KBM-7 (cell line): ENCODE results near the gene IL4I1.

Experiments used
- DNase-seq: peaks from one replicate; pipeline ENCODE4 v3.0.0-alpha.2; 2015
- in situ Hi-C: fragments of 300-500 bp; cut with MboI; formaldehyde crosslinking; loops from 2 replicates; pipeline ENCODE4 v1.14.3; 2020; ENCODE audit warnings: low sequenced_read_pairs, low pct_unique_long_range_greater_than_20kb, mixed read lengths

Gene IL4I1

DNA sequence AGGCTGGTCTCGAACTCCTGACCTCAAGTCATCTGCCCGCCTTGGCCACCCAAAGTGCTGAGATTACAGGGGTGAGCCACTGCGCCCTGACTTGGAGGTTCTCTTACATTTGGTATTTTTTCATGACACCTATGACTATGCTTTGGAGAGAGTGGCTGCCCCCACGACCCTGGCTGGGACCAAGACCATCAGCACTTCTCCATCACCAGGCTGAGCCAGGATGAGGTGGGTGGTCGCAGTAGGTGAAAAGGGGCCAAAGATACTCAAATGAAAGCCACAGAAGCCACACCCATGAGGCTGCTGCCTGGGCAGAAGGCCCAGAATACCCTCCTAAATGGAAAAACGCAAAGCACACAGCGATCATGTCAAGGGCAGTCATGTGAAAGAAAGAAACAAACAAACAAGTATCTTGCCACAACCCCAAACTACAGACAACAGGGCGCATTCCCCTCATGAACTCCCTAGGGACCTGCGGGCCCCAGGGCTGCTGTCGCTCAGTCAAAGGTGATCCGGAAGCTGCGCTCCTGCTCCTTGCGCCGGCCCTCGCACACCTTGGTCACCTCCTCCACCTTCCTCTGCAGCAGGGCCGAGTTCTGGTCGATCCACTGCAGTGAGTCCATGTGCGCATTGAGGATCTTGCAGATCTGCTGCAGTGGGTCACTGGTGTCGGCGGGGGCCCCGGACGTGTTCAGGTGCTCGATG, 11.2 kb upstream of the IL4I1 start:
- no peak for DNase-seq
- in situ Hi-C loops = no loop called here

- in situ Hi-C loops = no loop called here
- DNase-seq = no peak
These were observed 10.3 kb upstream of the IL4I1 start for GRCh38 chr19:49906879-49907564.

DNA sequence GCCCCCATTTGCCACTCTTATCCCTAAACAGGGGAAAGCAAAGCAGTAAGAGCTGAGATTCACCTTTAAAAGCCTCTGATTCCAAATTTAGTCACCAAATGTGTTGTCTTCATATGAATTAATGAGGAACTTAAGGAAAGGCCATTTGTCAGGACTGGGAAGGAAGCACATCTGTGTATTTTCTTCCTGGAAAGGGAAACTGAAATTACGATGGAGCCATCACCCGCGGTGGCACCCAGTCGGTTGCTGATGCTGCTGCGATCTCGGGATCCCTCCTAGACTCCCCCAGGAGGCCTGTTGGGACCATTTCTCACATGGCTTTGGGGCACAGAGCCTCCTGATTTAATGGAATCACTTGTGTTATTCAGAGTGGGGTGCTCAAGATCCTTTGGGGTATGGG, 7.4 kb upstream of the IL4I1 start:
- no peak for DNase-seq

DNA sequence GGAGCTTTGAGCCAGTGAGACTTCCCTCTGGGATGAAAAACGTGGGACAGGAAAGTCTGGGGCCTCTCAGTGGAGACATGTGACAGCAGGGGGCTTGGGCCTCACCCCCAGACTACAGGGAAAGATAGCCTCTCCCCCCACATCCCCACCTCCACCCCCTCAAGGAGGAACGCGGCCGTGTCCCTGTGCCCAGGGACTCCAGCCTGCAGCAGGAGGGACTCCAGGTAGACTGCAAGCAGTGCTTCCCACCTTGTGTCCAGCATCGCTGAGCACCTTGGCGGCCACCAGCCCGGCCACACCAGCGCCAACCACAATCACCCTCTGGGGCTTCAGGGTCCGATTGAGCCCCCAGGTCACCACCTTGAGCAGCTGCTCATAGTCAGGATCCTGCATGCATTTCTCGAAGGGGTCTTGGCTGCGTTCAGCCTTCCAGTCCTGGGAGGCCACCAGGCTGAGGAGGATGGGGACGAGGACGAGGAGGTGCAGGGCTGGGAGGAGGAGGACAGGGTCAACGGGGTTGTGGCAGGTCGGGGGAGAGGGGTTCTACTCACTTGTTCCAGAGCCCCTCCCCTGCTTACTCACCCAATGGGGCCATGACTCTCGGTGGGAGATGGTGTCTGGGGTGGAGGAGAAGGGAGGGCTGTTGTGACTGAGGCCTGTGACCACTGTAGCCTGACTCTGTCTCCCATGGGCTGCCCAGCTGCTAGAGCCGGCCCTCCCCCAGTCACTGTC, 955 bp downstream of the IL4I1 start:
- DNase-seq = no peak
- in situ Hi-C loops = no loop called here

More for the DNA sequence above, 7.4 kb upstream of the IL4I1 start:
- in situ Hi-C loops = no loop called here

- DNase-seq = no peak
- in situ Hi-C loops = no loop called here
These were observed 1.7 kb downstream of the IL4I1 start for GRCh38 chr19:49894879-49895565.

- in situ Hi-C loops = no loop called here
- no peak for DNase-seq
These were observed 2.5 kb downstream of the IL4I1 start for GRCh38 chr19:49894011-49894664.

DNA sequence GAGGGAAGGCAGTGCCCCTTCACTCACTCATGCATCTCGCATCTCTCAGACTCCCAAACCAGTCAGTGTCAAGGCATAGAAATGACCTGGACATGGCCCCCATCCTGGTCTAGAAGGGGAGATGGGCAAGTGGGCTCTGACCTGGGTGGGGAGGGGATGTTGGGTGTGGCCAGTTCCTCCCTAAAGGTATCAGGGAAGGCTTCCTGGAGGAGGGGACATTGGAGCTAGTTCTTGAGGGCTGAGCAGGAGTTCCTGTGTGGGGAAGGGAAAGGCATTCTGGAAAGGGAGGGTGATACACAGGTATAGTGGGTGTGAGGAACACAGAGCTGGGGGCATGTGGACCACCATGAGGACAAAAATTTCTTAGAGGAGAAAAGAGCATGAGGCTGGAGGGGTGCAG, 4.0 kb downstream of the IL4I1 start:
- no peak for DNase-seq
- in situ Hi-C loops = no loop called here

- in situ Hi-C loops = no loop called here
- no peak for DNase-seq
These were observed 5.3 kb downstream of the IL4I1 start for GRCh38 chr19:49891393-49891792.

GRCh38 chr19:49890349-49891311, 6.1 kb downstream of the IL4I1 start:
- in situ Hi-C loops = no loop called here

GRCh38 chr19:49889687-49890348, 6.9 kb downstream of the IL4I1 start:
- no peak for DNase-seq
- in situ Hi-C loops = no loop called here

More at GRCh38 chr19:49890349-49891311, 6.1 kb downstream of the IL4I1 start:
- DNase-seq = no peak

DNA sequence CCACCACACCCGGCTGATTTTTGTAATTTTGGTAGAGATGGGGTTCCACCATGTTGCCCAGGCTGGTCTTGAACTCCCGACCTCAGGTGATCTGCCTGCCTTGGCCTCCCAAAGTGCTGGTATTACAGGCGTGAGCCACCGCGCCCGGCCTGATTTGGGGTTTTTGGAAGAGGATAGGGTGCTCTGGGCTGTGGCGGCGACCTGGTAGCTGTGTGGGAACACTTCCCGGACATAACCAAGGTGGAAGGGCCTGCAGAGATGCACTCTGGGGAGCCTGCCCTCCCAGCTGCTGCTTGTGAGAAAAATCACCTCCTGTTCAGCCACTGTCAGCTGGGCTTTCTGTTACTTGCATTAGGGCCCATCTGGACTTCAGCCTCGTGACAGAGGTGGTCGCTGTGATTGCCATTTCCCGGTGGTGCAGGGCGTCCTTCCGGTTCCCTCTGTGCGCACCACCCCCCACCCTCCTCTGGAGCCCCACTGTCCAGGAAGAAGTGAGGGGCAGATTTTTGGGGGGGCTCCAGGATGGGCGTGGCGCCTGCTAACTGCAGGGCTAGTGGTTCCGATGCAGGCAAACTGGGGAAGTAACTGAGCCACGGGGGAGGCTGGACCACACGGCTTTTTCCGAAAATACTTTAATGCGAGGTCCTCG, 7.5 kb downstream of the IL4I1 start:
- DNase-seq = no peak
- in situ Hi-C loops = no loop called here

DNA sequence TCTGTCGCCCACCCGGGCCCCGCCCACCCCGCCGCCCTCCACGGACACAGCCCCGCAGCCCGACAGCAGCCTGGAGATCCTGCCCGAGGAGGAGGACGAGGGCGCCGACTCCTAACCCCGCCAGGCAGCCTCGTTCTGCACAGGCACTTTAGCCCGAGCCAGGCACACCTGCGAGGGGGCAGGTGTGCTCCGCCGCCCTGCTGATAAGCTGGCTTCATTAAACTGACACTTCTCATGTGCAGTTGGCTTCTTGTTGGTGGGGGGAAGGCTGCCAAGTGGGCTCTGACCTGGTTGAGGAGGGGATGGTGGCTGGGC, 8.2 kb downstream of the IL4I1 start:
- in situ Hi-C loops = no loop called here
- DNase-seq = no peak

DNA sequence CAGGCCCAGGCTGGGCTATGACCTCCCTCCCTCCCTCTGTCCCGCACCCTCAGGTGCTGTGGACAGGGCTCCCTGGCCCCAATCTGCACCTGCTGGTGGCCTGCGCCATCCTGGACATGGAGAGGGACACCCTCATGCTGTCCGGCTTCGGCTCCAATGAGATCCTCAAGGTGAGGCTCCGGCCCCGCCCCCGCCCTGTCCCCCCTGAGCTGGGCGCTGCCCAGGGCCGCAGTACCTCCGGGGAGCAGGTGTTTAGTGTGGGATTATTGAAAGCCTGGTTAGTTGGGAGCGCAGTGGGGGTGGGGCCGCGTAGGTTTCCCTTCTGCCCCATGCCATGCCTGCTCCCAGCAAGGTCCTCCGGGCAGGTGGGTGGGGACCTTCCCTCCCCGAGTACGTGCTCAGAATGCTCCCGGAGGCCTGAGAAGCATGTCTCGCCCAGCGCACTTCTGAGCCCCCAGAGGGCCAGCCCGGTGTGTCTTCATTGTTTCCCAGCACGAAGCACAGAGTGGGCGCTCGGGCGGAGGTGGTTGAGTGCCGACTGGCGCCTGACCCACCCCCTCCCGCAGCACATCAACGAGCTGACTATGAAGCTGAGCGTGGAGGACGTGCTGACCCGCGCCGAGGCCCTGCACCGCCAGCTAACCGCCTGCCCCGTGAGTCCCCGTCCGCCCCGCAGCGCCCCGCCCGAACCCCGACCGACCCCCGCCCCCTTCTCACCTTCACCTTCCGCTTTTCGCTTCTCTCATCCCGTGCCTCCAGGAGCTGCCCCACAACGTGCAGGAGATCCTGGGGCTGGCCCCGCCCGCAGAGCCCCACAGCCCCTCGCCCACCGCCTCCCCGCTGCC, 8.8 kb downstream of the IL4I1 start:
- in situ Hi-C loops = no loop called here
- no peak for DNase-seq

- no peak for DNase-seq
- in situ Hi-C loops = no loop called here
These were observed 9.5 kb downstream of the IL4I1 start for GRCh38 chr19:49887037-49887664.

GRCh38 chr19:49884760-49885159, 11.9 kb downstream of the IL4I1 start:
- DNase-seq = no peak
- in situ Hi-C loops = no loop called here

DNA sequence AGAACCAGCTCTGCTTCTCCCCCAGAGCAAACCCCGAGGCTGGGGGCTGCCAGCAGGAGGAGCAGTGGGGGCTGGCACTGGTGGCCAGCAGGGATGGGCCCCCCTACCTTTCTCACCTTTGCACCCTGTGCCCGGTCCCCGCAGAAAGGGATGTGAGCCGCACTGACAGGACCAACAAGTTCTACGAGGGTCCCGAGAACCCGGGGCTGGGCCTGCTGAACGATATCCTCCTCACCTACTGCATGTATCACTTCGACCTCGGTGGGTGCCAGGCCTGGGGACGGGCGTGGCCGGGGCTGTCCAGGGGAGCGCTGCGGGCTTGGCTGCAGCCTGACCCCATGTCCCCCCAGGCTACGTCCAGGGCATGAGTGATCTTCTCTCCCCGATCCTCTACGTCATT, 12.6 kb downstream of the IL4I1 start:
- no peak for DNase-seq
- in situ Hi-C loops = no loop called here
